Mesenchymal stem cell (in vitro differentiated cells and primary cell): ENCODE data around the gene ZNF709. TPM values are rescaled to one million over a fixed set of nuclear protein-coding genes. Genes with fewer than 3 reads are reported as not detected.

Experiments used
- DNase-seq: peaks from one replicate; pipeline ENCODE4 v3.0.0-alpha.2; 2013
- H2AFZ ChIP-seq: one replicate; pipeline ENCODE4 v1.6.1; 2013; ENCODE audit warnings: low read depth, mild to moderate bottlenecking, control low read depth, inconsistent platforms, low read length, moderate library complexity
- H2AK5ac ChIP-seq: 2 replicates; pipeline ENCODE4 v1.6.1; 2013; ENCODE audit warnings: low read length, moderate library complexity, mild to moderate bottlenecking, inconsistent platforms; ENCODE audit not compliant: severe bottlenecking
- H2BK120ac ChIP-seq: one replicate; pipeline ENCODE4 v1.6.1; 2013; ENCODE audit warnings: low read depth, mild to moderate bottlenecking, inconsistent platforms, low read length, moderate library complexity
- H2BK12ac ChIP-seq, 2 experiments: one replicate each; pipeline ENCODE4 v1.6.1; 2013; ENCODE audit warnings: inconsistent platforms in 2 of 2, low read length in 2 of 2, mild to moderate bottlenecking in 2 of 2, moderate library complexity in 2 of 2, control low read depth in 1 of 2
- H2BK15ac ChIP-seq: one replicate; pipeline ENCODE4 v1.6.1; 2013; ENCODE audit warnings: mild to moderate bottlenecking, low read depth, inconsistent platforms; ENCODE audit not compliant: poor library complexity, severe bottlenecking
- H2BK5ac ChIP-seq: 2 replicates; pipeline ENCODE4 v1.6.1; 2013; ENCODE audit warnings: low read depth, mild to moderate bottlenecking, low read length, control low read depth, inconsistent platforms; ENCODE audit not compliant: poor library complexity, severe bottlenecking
- H3K14ac ChIP-seq, 2 experiments: one replicate each; pipeline ENCODE4 v1.6.1; 2013; ENCODE audit warnings: inconsistent platforms in 2 of 2, low read length in 2 of 2, control low read depth in 1 of 2, mild to moderate bottlenecking in 1 of 2, moderate library complexity in 1 of 2
- H3K18ac ChIP-seq, 2 experiments: one replicate each; pipeline ENCODE4 v1.6.1; 2013; ENCODE audit warnings: inconsistent platforms in 2 of 2, low read length in 2 of 2, control low read depth in 1 of 2, low read depth in 1 of 2, mild to moderate bottlenecking in 1 of 2
- H3K23ac ChIP-seq, 2 experiments: one replicate each; pipeline ENCODE4 v1.6.1; 2013; ENCODE audit warnings: inconsistent platforms in 2 of 2, low read length in 2 of 2, mild to moderate bottlenecking in 2 of 2, moderate library complexity in 2 of 2, control low read depth in 1 of 2
- H3K27ac ChIP-seq: 2 replicates; pipeline ENCODE4 v1.5.1; 2013; ENCODE audit warnings: mild to moderate bottlenecking, moderate library complexity, low read length, control low read depth, inconsistent platforms; ENCODE audit not compliant: poor library complexity, severe bottlenecking
- H3K27me3 ChIP-seq, 2 experiments: 2 replicates each; pipeline versions ENCODE4 v1.6.1 to v1.7.0; 2013; ENCODE audit warnings: low read length in 2 of 2, mild to moderate bottlenecking in 2 of 2, moderate library complexity in 2 of 2, control low read depth in 1 of 2, inconsistent platforms in 1 of 2; ENCODE audit not compliant: control insufficient read depth in 1 of 2, insufficient read depth in 1 of 2
- H3K36me3 ChIP-seq, 2 experiments: 2 replicates each; pipeline versions ENCODE4 v1.6.1 to v1.7.0; 2013; ENCODE audit warnings: low read length in 2 of 2, control low read depth in 1 of 2, inconsistent platforms in 1 of 2, low read depth in 1 of 2, mild to moderate bottlenecking in 1 of 2; ENCODE audit not compliant: insufficient read depth in 2 of 2, control insufficient read depth in 1 of 2
- H3K4ac ChIP-seq, 2 experiments: one replicate each; pipeline ENCODE4 v1.6.1; 2013; ENCODE audit warnings: inconsistent platforms in 2 of 2, low read length in 2 of 2, mild to moderate bottlenecking in 2 of 2, moderate library complexity in 2 of 2, control low read depth in 1 of 2, low read depth in 1 of 2
- H3K4me1 ChIP-seq: 2 replicates; pipeline ENCODE4 v1.6.1; 2013; ENCODE audit warnings: low read depth, low read length, control low read depth; ENCODE audit not compliant: control insufficient read depth, insufficient read depth
- H3K4me2 ChIP-seq: 2 replicates; pipeline ENCODE4 v1.6.1; 2013; ENCODE audit warnings: low read length, mild to moderate bottlenecking, inconsistent platforms; ENCODE audit not compliant: poor library complexity, severe bottlenecking
- H3K4me3 ChIP-seq, 2 experiments: 2 replicates each; pipeline versions ENCODE4 v1.5.1 to v1.7.0; 2013; ENCODE audit warnings: low read length in 2 of 2, mild to moderate bottlenecking in 2 of 2, control low read depth in 1 of 2, low read depth in 1 of 2; ENCODE audit not compliant: insufficient read depth in 1 of 2
- H3K79me1 ChIP-seq: replicated peaks from 2 replicates; pipeline ENCODE4 v1.6.1; 2013; ENCODE audit warnings: mild to moderate bottlenecking, control low read depth, low read length, inconsistent platforms; ENCODE audit not compliant: poor library complexity, severe bottlenecking
- H3K9ac ChIP-seq: 2 replicates; pipeline ENCODE4 v1.7.0; 2013; ENCODE audit warnings: mild to moderate bottlenecking, low read length, moderate library complexity
- H3K9me3 ChIP-seq: 2 replicates; pipeline ENCODE4 v1.7.0; 2013; ENCODE audit warnings: mild to moderate bottlenecking, low read length; ENCODE audit not compliant: control insufficient read depth
- H4K8ac ChIP-seq: one replicate; pipeline ENCODE4 v1.6.1; 2013; ENCODE audit warnings: inconsistent platforms, mild to moderate bottlenecking, low read length, moderate library complexity
- H4K91ac ChIP-seq: one replicate; pipeline ENCODE4 v1.6.1; 2013; ENCODE audit warnings: mild to moderate bottlenecking, low read length, inconsistent platforms
- WGBS: methylation state at CpG from one replicate; pipeline ENCODE4 v1.1.7; 2013; ENCODE audit warnings: mixed read lengths; 5-methylcytosine and 5-hydroxymethylcytosine counted together
- polyA plus RNA-seq, 2 experiments: library from polyadenylated mRNA; stranded (reverse); fragments of 200-250 nt; gene quantifications; one replicate each; pipeline ENCODE4 v1.2.3, GENCODE V29; 2013

The ZNF709 gene
- 0.66 TPM for polyA plus RNA-seq (2013, experiment 1 of 2)
- 0.68 TPM for polyA plus RNA-seq (2013, experiment 2 of 2)

GRCh38 chr19:12484371-12485051, at the start of gene ZNF709:
ZNF709 (minus strand) TSS chr19:12484816; CDS start chr19:12484657, 159 bp downstream.
- peak within 1 kb of the TSS; percentile 97 for H2AFZ ChIP-seq
- H3K79me1 ChIP-seq = peaks cover 22% of the 10 kb centered on the region
- peak within 1 kb of the TSS; percentile 37 for H3K27ac ChIP-seq
- H3K4me2 ChIP-seq = peak within 1 kb of the TSS; percentile 93
- peak within 1 kb of the TSS; percentile 94 for H3K9ac ChIP-seq
- H4K91ac ChIP-seq = no peak within 1 kb of the TSS
- peak within 1 kb of the TSS in 1 of 2 experiments; percentile 70 for H3K14ac ChIP-seq
- peak within 1 kb of the TSS; percentile 13 to 35 for H3K4ac ChIP-seq
- peak within 1 kb of the TSS in 1 of 2 experiments; percentile 72 for H3K23ac ChIP-seq
- H2AK5ac ChIP-seq = no peak within 1 kb of the TSS
- H2BK5ac ChIP-seq = no peak within 1 kb of the TSS
- H3K4me3 ChIP-seq = peak within 1 kb of the TSS; percentile 98 to 99
- H3K9me3 ChIP-seq = no peaks in the 10 kb centered on the region
- H3K4me1 ChIP-seq = peaks cover 4% of the 10 kb centered on the region
- no peaks in the 10 kb centered on the region for H3K27me3 ChIP-seq
- WGBS = under 1% methylated on average over 53 of the region's 53 CpGs
- H3K36me3 ChIP-seq = no peaks in the 10 kb centered on the region
- DNase-seq = peak; percentile 87
- peak within 1 kb of the TSS; percentile 69 for H4K8ac ChIP-seq
- H2BK15ac ChIP-seq = peak within 1 kb of the TSS; percentile 80
- no peak within 1 kb of the TSS for H2BK12ac ChIP-seq
- H2BK120ac ChIP-seq = peak within 1 kb of the TSS; percentile 27
- peak within 1 kb of the TSS; percentile 77 to 89 for H3K18ac ChIP-seq

GRCh38 chr19:12527034-12527836, 42.6 kb upstream of the ZNF709 start:
- H3K14ac ChIP-seq = no peak overlapping the region
- H3K27me3 ChIP-seq = no peaks in the 10 kb centered on the region
- H3K27ac ChIP-seq = no peak overlapping the region
- no peak overlapping the region for H2BK5ac ChIP-seq
- no peaks in the 10 kb centered on the region for H3K4me1 ChIP-seq
- WGBS = 98% methylated on average over 8 of the region's 8 CpGs
- H3K18ac ChIP-seq = no peak overlapping the region
- H3K4me2 ChIP-seq = no peak overlapping the region
- H2BK120ac ChIP-seq = no peak overlapping the region
- H3K9ac ChIP-seq = no peak overlapping the region
- H4K91ac ChIP-seq = no peak overlapping the region
- H2AFZ ChIP-seq = no peak overlapping the region
- H2AK5ac ChIP-seq = no peak overlapping the region
- no peak overlapping the region for H2BK15ac ChIP-seq
- H3K79me1 ChIP-seq = peaks cover 19% of the 10 kb centered on the region
- no peak overlapping the region for H4K8ac ChIP-seq
- peak; percentile 49 for DNase-seq
- H3K9me3 ChIP-seq = peaks cover 96% of the 10 kb centered on the region
- H3K4me3 ChIP-seq = peak overlapping the region in 1 of 2 experiments; percentile 66
- no peak overlapping the region for H3K23ac ChIP-seq
- no peak overlapping the region for H3K4ac ChIP-seq
- peaks cover 48 to 77% of the 10 kb centered on the region in 2 experiments for H3K36me3 ChIP-seq
- no peak overlapping the region for H2BK12ac ChIP-seq

GRCh38 chr19:12526542-12526941, 41.9 kb upstream of the ZNF709 start:
- no peak overlapping the region for H2BK12ac ChIP-seq
- H3K27ac ChIP-seq = no peak overlapping the region
- H2BK5ac ChIP-seq = no peak overlapping the region
- H2AFZ ChIP-seq = no peak overlapping the region
- no peaks in the 10 kb centered on the region for H3K4me1 ChIP-seq
- WGBS = 92% methylated on average over 4 of the region's 4 CpGs
- no peak overlapping the region for H4K8ac ChIP-seq
- H3K14ac ChIP-seq = no peak overlapping the region
- H3K4me2 ChIP-seq = no peak overlapping the region
- H3K79me1 ChIP-seq = peaks cover 17% of the 10 kb centered on the region
- no peak overlapping the region for H2BK120ac ChIP-seq
- H2BK15ac ChIP-seq = no peak overlapping the region
- H3K9me3 ChIP-seq = peaks cover 98% of the 10 kb centered on the region
- no peak for DNase-seq
- peak overlapping the region in 1 of 2 experiments; percentile 66 for H3K4me3 ChIP-seq
- no peak overlapping the region for H3K23ac ChIP-seq
- no peak overlapping the region for H3K18ac ChIP-seq
- H3K36me3 ChIP-seq = peaks cover 52 to 74% of the 10 kb centered on the region in 2 experiments
- H3K9ac ChIP-seq = no peak overlapping the region
- H3K4ac ChIP-seq = no peak overlapping the region
- no peak overlapping the region for H2AK5ac ChIP-seq
- no peaks in the 10 kb centered on the region for H3K27me3 ChIP-seq
- H4K91ac ChIP-seq = no peak overlapping the region

- no peak overlapping the region for H3K23ac ChIP-seq
- peak overlapping the region in 1 of 2 experiments; percentile 73 for H3K4me3 ChIP-seq
- no peak overlapping the region for H4K8ac ChIP-seq
- no peak overlapping the region for H2BK5ac ChIP-seq
- H3K18ac ChIP-seq = no peak overlapping the region
- H3K9me3 ChIP-seq = peaks cover 89% of the 10 kb centered on the region
- no peak overlapping the region for H3K4ac ChIP-seq
- no peak overlapping the region for H3K14ac ChIP-seq
- H2AFZ ChIP-seq = no peak overlapping the region
- WGBS = 91% methylated on average over 6 of the region's 6 CpGs
- H2AK5ac ChIP-seq = no peak overlapping the region
- H2BK12ac ChIP-seq = no peak overlapping the region
- no peak overlapping the region for H3K27ac ChIP-seq
- H3K9ac ChIP-seq = no peak overlapping the region
- H4K91ac ChIP-seq = no peak overlapping the region
- H3K36me3 ChIP-seq = peaks cover 36 to 40% of the 10 kb centered on the region in 2 experiments
- no peak overlapping the region for H2BK15ac ChIP-seq
- no peak for DNase-seq
- H3K27me3 ChIP-seq = no peaks in the 10 kb centered on the region
- no peak overlapping the region for H2BK120ac ChIP-seq
- no peak overlapping the region for H3K4me2 ChIP-seq
- H3K79me1 ChIP-seq = peaks cover 5% of the 10 kb centered on the region
- no peaks in the 10 kb centered on the region for H3K4me1 ChIP-seq
These were observed 37.4 kb upstream of the ZNF709 start for GRCh38 chr19:12521996-12522395.
